HFF-Myc (cell line): Measurements from ENCODE around the gene PLEKHG5.
A peak's percentile ranks its signal among the peaks of the same experiment; 100 is the strongest.

Experiments used
- DNase-seq: peaks from one replicate; pipeline ENCODE4 v3.0.0-alpha.2; 2011; ENCODE audit warnings: low read depth; ENCODE audit errors: extremely low read depth
- H3K4me3 ChIP-seq: replicated peaks from 2 replicates; pipeline ENCODE4 v1.5.1; 2011; ENCODE audit warnings: low read depth, mild to moderate bottlenecking, control low read depth, low read length
- TF ChIP-seq, protein P1 (sequence below): IDR thresholded peaks from 2 replicates; pipeline ENCODE4 v1.5.1; 2012; ENCODE audit warnings: mild to moderate bottlenecking, low read depth, low read length, control low read depth; ENCODE audit errors: missing control alignments

The PLEKHG5 gene

DNA sequence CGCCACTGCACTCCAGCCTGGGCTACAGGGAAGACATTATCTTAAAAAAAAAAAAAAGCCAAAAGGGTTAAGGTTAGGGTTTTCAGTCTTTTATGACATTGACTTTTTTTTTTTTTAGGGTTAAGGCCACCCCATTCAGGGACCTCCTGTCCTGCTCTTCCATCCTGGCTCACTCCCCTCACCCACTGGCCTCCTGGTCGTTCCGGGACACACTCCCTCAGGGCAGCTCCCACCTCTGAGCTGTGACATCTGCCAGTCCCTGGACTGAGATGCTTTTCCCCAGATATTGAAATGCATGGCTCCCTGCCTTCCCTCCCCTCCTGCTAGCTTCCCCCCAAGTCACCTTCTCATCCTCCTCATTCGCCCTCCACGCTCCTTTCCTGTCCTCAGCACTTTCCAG, 9.6 kb downstream of the PLEKHG5 start:
- DNase-seq = no peak
- no peak overlapping the region for H3K4me3 ChIP-seq
- TF ChIP-seq, protein P1, sequence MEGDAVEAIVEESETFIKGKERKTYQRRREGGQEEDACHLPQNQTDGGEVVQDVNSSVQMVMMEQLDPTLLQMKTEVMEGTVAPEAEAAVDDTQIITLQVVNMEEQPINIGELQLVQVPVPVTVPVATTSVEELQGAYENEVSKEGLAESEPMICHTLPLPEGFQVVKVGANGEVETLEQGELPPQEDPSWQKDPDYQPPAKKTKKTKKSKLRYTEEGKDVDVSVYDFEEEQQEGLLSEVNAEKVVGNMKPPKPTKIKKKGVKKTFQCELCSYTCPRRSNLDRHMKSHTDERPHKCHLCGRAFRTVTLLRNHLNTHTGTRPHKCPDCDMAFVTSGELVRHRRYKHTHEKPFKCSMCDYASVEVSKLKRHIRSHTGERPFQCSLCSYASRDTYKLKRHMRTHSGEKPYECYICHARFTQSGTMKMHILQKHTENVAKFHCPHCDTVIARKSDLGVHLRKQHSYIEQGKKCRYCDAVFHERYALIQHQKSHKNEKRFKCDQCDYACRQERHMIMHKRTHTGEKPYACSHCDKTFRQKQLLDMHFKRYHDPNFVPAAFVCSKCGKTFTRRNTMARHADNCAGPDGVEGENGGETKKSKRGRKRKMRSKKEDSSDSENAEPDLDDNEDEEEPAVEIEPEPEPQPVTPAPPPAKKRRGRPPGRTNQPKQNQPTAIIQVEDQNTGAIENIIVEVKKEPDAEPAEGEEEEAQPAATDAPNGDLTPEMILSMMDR = no peak

DNA sequence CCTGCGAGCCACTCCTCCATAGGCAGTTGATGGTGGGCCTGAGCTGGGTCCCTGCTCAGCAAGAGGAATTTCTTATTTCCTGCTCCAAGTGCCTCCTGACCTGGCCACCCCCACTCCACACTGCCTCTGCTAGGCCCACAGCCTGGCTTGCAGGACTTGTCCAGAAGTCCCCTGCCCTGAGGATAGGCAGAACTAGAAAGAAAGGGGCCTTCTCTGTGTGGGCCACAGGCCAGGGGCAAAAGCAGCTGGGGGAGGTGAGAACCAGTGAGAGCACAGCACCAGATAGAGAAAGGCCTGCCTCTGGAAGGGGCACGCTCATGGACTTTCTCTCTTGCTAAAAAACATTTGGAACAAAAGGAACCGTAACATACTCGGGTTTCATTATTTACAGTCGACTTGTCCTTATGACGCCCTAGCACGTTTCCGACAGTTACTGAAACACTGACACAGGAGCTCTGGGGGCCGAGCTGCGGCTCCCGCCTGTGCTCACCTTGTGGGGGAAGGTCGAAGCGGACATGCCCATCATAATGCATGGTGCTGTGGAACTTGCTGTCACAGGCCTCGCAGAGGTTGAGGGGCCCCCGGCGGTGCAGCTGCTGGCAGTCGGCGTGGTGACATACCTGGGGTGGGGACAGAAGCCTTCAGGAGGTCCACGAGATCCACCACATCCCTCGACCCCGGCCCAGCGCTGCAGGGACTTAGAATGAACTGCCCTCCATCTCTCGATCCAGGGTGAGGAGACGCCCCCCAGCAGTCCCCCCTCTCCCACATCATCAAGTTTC, 14.2 kb downstream of the PLEKHG5 start:
- TF ChIP-seq, protein P1 = no peak
- H3K4me3 ChIP-seq = no peak overlapping the region
- DNase-seq = no peak

DNA sequence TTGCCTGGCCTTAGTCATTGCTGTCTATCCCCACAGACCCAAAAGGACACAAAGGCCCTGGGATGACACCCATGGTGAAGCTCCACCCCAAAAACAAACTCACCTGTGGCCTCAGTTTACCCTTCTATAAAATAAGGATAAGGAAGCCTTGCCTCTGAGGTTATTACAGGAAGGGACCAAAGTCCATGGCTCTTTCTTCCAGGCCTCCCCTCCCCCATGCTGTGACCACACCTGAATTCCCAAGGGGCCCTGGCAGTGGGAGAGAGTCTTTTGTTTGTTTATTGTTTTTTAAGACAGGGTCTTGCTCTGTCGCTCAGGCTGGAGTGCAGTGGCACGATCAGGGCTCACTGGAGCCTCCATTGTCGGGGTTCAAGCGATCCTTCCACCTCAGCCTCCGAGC, 15.0 kb downstream of the PLEKHG5 start:
- TF ChIP-seq, protein P1 = no peak
- no peak for DNase-seq
- H3K4me3 ChIP-seq = no peak overlapping the region

DNA sequence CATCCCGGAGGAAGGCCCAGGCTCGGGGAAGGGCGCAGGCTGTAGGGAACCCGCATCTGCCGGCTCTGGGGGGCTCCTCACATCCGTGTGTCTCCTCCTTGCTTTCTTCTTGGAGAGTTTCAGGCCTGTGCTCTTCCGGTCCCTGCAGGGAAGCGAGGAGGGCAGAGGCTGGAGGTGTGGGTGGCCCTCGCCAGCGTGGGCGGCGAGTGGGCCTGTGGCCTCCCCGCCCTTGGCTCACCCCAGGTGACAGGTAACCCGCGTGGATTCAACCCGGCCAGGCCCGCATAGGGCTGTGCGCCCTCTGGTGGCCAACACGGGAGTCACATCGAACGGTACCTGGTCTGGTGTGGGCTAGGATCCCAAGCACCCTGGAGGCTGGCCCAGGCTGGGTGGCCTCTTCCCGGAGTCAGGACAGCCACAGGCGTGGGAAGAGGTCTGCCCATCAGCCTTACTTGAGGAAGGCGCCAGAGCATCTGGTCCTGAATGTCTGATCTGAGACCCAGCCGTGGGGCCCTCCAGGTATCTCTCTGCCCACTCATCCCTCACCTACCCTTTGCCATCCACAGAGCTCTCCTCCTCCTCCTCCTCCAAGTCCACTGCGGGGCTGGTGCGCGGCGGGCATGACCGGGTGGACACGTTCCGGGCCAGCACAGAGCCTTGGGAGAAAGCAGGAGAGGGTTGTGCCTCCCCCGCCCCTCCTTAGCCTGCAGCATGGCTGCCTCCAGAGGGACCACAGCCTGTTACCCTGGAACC, 15.9 kb downstream of the PLEKHG5 start:
- H3K4me3 ChIP-seq = no peak overlapping the region
- no peak for DNase-seq
- TF ChIP-seq, protein P1 = peak; percentile 95

DNA sequence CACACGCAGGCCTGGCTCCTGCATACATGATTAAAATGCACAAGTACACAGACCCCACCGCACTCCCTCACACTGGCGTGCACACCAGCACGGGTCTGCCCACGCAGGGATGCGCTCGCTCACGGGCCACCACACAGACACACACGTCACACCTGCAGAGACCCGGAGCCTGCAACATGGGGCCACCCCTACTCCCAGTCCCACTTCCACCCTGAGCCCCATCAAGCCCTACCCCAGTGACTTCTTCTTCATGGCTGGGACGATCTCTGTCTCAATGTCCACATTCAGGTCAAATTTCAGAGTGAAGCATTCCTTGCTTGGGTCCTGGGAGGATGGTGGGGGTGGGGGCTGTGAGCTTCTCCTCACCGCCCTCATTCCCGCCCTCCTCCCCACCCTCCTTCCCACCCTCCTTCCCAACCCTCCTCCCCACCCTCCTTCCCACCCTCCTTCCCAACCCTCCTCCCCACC, 16.6 kb downstream of the PLEKHG5 start:
- DNase-seq = no peak
- H3K4me3 ChIP-seq = no peak overlapping the region
- TF ChIP-seq, protein P1 = no peak

DNA sequence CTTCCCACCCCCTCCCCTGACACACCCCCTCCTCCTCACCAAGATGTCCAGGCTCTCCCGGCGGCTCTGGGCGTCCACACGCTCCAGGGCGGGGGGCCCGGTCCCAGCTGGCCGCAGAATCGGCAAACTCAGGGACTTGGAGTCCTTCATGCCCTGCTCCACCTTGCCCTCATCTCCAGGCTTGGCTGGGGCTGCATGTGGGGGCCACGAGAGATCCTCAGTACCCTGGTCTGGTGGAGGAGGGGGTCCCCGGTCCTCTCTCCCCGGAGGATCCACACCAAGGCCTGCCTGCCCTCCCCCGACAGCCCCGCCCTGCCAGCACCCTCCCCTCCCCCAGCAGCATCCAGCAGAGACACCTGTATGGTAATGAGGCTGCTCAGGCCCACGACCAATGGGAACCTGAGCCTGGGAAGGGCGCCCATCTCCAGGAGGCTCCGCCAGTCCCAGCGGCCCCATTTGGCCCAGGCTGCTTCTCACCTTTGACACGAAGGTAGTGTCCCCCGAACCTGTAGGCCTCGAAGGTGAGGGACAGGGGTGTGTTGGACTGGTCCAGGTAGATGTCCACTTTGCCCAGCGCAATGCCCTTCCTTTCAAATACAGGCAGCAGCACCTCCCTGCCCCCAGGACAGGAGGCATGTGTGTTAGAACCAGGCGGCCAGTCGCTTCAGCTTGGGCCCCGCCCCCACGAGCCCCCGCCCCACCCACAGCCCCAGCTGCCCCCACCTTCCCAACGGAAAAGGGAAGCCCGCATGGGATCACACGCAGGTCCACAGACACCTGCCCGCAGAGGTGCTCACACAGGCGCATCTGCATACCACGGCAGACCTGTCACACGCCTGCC, 17.3 kb downstream of the PLEKHG5 start:
- no peak for DNase-seq
- no peak overlapping the region for H3K4me3 ChIP-seq
- TF ChIP-seq, protein P1 = no peak
